ENCODE measurements around the gene ITIH4. TPM values are rescaled to one million over a fixed set of nuclear protein-coding genes. Genes with fewer than 3 reads are reported as not detected.
A peak's percentile ranks its signal among the peaks of the same experiment; 100 is the strongest.

ITIH4 gene
- total and polyA plus RNA-seq, 5 donors from 2014 or later, result 1.1 to 71.1 (median 2.0) TPM; not detected in 1

- ATAC-seq (ENCODE audit: low read depth in 2 of 2), result no peak
- no peak overlapping the region for H3K27ac Mint-ChIP-seq
- no peaks in the 10 kb centered on the region for H3K27me3 ChIP-seq (ENCODE audit: control insufficient read depth, insufficient read depth, low read length)
Observed at GRCh38 chr3:52829906-52830463, 487 bp downstream of the ITIH4 start.

DNA sequence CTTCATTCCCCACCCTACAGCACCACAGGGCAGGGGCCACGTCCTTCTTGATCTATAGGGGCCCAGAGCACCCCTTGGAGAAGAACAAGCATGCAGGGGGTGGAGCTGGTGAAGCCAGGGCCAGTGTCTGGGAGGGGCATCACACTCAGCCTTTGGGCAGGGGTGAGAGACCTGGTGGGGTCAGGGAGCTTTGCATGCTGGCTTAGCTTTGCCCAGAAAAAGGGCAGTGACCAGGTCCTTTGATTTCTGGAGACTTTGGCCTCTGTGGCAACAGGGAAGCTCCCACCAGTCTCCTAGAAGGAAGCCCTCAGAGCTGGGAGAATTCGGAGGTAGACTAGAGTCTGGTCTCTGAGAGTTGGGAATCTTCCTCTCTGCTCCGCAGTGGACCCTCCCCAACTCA, 990 bp downstream of the ITIH4 start:
- H3K4me3 ChIP-seq (ENCODE audit: low read depth, low read length), result no peak overlapping the region
- H3K36me3 Mint-ChIP-seq, result peaks cover 5% of the 10 kb centered on the region
- H3K4me1 Mint-ChIP-seq, result no peaks in the 10 kb centered on the region
- H3K36me3 ChIP-seq (ENCODE audit: control insufficient read depth, insufficient read depth, low read length), result no peaks in the 10 kb centered on the region
- no peak for ATAC-seq (ENCODE audit: low read depth in 2 of 2)
- H3K27ac Mint-ChIP-seq, result peak overlapping the region in 1 of 3 donors; percentile 67
- no peak overlapping the region for H3K27ac ChIP-seq (ENCODE audit: insufficient read depth, low read length, poor library complexity, severe bottlenecking)
- H3K4me3 Mint-ChIP-seq, result no peak overlapping the region
- no peaks in the 10 kb centered on the region for H3K4me1 ChIP-seq (ENCODE audit: control insufficient read depth, insufficient read depth, low read length, poor library complexity, severe bottlenecking)
- no peak for DNase-seq
- H3K27me3 Mint-ChIP-seq, result no peaks in the 10 kb centered on the region
- H3K9me3 Mint-ChIP-seq, result no peaks in the 10 kb centered on the region
- no peaks in the 10 kb centered on the region for H3K9me3 ChIP-seq (ENCODE audit: control insufficient read depth in 2 of 2, low read length in 2 of 2)
- no peaks in the 10 kb centered on the region for H3K27me3 ChIP-seq (ENCODE audit: control insufficient read depth, insufficient read depth, low read length)

More at GRCh38 chr3:52829906-52830463, 487 bp downstream of the ITIH4 start:
- H3K36me3 ChIP-seq (ENCODE audit: control insufficient read depth, insufficient read depth, low read length), result peaks cover 3% of the 10 kb centered on the region
- H3K36me3 Mint-ChIP-seq, result peaks cover 7% of the 10 kb centered on the region
- H3K4me3 ChIP-seq (ENCODE audit: low read depth, low read length), result no peak overlapping the region
- H3K4me1 ChIP-seq (ENCODE audit: control insufficient read depth, insufficient read depth, low read length, poor library complexity, severe bottlenecking), result no peaks in the 10 kb centered on the region
- H3K4me1 Mint-ChIP-seq, result no peaks in the 10 kb centered on the region
- no peak overlapping the region for H3K27ac ChIP-seq (ENCODE audit: insufficient read depth, low read length, poor library complexity, severe bottlenecking)
- DNase-seq, result no peak
- H3K4me3 Mint-ChIP-seq, result no peak overlapping the region
- no peaks in the 10 kb centered on the region for H3K9me3 Mint-ChIP-seq
- no peaks in the 10 kb centered on the region for H3K27me3 Mint-ChIP-seq
- H3K9me3 ChIP-seq (ENCODE audit: control insufficient read depth in 2 of 2, low read length in 2 of 2), result no peaks in the 10 kb centered on the region

DNA sequence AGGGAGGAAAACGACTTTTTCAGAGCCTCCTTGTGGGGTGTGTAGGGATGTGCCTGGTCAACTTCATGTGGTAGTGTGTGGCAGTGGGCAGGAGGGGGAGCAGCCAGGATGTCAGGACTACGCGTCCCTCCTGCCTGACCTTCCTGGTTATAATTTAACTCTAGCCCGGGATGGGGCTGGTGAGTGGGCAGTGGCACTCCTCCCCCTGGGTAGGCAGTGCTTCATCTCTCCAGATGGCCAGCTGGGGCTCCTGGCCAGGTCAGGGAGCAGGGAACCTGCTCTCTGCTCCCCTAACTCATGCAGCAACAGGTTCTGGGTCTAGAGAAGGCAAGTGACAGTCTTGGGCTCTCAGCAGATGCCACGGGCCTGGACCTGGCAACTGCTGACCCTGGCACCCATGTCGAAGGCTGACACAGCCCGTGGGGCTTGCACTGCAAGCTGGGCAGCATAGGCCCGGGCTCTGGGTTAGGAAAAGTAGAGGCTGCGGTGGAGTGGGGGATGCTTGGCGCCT, 2.6 kb downstream of the ITIH4 start:
- Mint-ChIP-seq H3K27me3 (no peaks in the 10 kb centered on the region), H3K27ac (no peak overlapping the region), H3K4me1 (no peaks in the 10 kb centered on the region), H3K4me3 (no peak overlapping the region), H3K9me3 (no peaks in the 10 kb centered on the region), H3K36me3 (peaks cover 3% of the 10 kb centered on the region)
- no peak for DNase-seq
- H3K9me3 ChIP-seq (ENCODE audit: control insufficient read depth in 2 of 2, low read length in 2 of 2), result no peaks in the 10 kb centered on the region
- H3K4me3 ChIP-seq (ENCODE audit: low read depth, low read length), result no peak overlapping the region
- no peaks in the 10 kb centered on the region for H3K4me1 ChIP-seq (ENCODE audit: control insufficient read depth, insufficient read depth, low read length, poor library complexity, severe bottlenecking)
- H3K36me3 ChIP-seq (ENCODE audit: control insufficient read depth, insufficient read depth, low read length), result peaks cover 9% of the 10 kb centered on the region
- no peak for ATAC-seq (ENCODE audit: low read depth in 2 of 2)
- H3K27ac ChIP-seq (ENCODE audit: insufficient read depth, low read length, poor library complexity, severe bottlenecking), result no peak overlapping the region
- no peaks in the 10 kb centered on the region for H3K27me3 ChIP-seq (ENCODE audit: control insufficient read depth, insufficient read depth, low read length)

DNA sequence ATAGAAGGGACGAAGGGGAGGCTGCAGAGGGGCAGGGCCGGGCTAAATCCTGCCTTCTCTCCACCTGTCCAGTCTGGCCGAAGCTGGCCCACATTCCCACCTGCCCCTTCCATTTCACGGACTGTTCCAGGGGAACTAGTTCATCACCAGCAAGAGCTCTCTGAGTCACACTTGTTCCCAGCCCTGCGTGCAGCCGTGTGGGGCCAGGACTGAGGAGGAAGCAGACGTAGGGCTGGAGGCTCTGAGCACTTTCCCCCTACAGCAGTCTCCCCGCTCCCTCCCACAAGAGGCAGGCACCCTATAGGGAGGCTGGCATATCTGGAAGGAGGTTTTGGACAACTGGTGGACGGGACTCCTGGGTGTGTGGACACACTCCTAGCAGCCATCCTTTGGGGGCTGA, 3.0 kb downstream of the ITIH4 start:
- H3K4me3 Mint-ChIP-seq, result no peak overlapping the region
- no peak overlapping the region for H3K4me3 ChIP-seq (ENCODE audit: low read depth, low read length)
- H3K27me3 Mint-ChIP-seq, result no peaks in the 10 kb centered on the region

DNA sequence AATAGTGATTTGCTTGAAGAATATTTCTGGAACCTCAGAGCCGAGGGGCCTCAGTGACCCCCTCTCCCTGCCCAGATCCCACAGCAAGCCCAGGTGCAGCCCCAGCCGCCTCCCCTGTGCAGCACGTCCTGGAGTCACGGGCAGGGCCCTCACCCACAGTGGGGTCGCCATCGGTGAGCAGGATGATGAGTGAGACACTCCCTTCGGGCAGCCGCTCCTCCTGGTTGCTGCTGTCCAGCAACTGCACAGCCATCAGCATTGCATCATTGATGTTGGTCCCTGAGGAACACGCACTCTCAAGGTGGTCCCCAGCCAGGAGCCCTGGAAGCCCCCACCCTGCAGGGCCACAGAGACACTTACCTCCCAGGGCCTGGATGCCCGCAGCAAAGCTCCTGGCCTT, 6.4 kb downstream of the ITIH4 start:
- Histone ChIP-seq H3K4me1 (ENCODE audit: control insufficient read depth, insufficient read depth, low read length, poor library complexity, severe bottlenecking) (no peaks in the 10 kb centered on the region), H3K36me3 (ENCODE audit: control insufficient read depth, insufficient read depth, low read length) (peaks cover 13% of the 10 kb centered on the region), H3K9me3 (ENCODE audit: control insufficient read depth in 2 of 2, low read length in 2 of 2) (no peaks in the 10 kb centered on the region), H3K4me3 (ENCODE audit: low read depth, low read length) (no peak overlapping the region), H3K27me3 (ENCODE audit: control insufficient read depth, insufficient read depth, low read length) (no peaks in the 10 kb centered on the region), H3K27ac (ENCODE audit: insufficient read depth, low read length, poor library complexity, severe bottlenecking) (no peak overlapping the region)
- Mint-ChIP-seq H3K9me3 (no peaks in the 10 kb centered on the region), H3K36me3 (peaks cover 3% of the 10 kb centered on the region), H3K27ac (no peak overlapping the region), H3K4me1 (no peaks in the 10 kb centered on the region), H3K27me3 (no peaks in the 10 kb centered on the region), H3K4me3 (no peak overlapping the region)
- no peak for ATAC-seq (ENCODE audit: low read depth in 2 of 2)
- no peak for DNase-seq

More for the DNA sequence above, 3.0 kb downstream of the ITIH4 start:
- Histone ChIP-seq H3K27me3 (ENCODE audit: control insufficient read depth, insufficient read depth, low read length) (no peaks in the 10 kb centered on the region), H3K9me3 (ENCODE audit: control insufficient read depth in 2 of 2, low read length in 2 of 2) (no peaks in the 10 kb centered on the region), H3K27ac (ENCODE audit: insufficient read depth, low read length, poor library complexity, severe bottlenecking) (no peak overlapping the region), H3K4me1 (ENCODE audit: control insufficient read depth, insufficient read depth, low read length, poor library complexity, severe bottlenecking) (no peaks in the 10 kb centered on the region), H3K36me3 (ENCODE audit: control insufficient read depth, insufficient read depth, low read length) (peaks cover 9% of the 10 kb centered on the region)
- ATAC-seq (ENCODE audit: low read depth in 2 of 2), result no peak
- Mint-ChIP-seq H3K36me3 (peaks cover 3% of the 10 kb centered on the region), H3K4me1 (no peaks in the 10 kb centered on the region), H3K9me3 (no peaks in the 10 kb centered on the region), H3K27ac (peak overlapping the region in 1 of 3 donors; percentile 41)
- no peak for DNase-seq

DNA sequence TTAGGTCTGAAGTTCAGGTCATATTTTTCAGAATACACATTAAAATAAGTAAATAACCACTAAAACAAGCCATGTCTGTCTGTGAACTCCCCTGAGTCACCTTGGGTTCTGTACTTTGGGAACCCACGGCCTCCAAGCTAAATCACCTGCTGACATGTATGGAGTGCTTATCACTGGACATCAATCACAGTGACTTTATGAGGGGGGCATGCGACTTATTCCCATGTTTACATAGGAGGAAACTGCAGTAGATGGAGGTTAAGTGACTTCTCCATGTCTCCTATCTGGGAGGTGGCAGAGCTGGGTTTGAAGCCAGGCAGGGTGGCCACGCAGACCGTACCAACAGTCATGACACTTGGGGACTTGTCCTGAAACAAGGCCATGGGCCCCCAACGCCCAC, 8.1 kb downstream of the ITIH4 start:
- Mint-ChIP-seq H3K9me3 (no peaks in the 10 kb centered on the region), H3K36me3 (peaks cover 3% of the 10 kb centered on the region), H3K4me1 (no peaks in the 10 kb centered on the region), H3K27ac (peak overlapping the region in 1 of 3 donors; percentile 32), H3K4me3 (no peak overlapping the region), H3K27me3 (no peaks in the 10 kb centered on the region)
- ATAC-seq (ENCODE audit: low read depth in 2 of 2) (no peak), DNase-seq (no peak)
- no peak overlapping the region for H3K4me3 ChIP-seq (ENCODE audit: low read depth, low read length)
- peaks cover 13% of the 10 kb centered on the region for H3K36me3 ChIP-seq (ENCODE audit: control insufficient read depth, insufficient read depth, low read length)
- H3K27ac ChIP-seq (ENCODE audit: insufficient read depth, low read length, poor library complexity, severe bottlenecking), result no peak overlapping the region
- no peaks in the 10 kb centered on the region for H3K9me3 ChIP-seq (ENCODE audit: control insufficient read depth in 2 of 2, low read length in 2 of 2)
- no peaks in the 10 kb centered on the region for H3K4me1 ChIP-seq (ENCODE audit: control insufficient read depth, insufficient read depth, low read length, poor library complexity, severe bottlenecking)
- H3K27me3 ChIP-seq (ENCODE audit: control insufficient read depth, insufficient read depth, low read length), result no peaks in the 10 kb centered on the region

DNA sequence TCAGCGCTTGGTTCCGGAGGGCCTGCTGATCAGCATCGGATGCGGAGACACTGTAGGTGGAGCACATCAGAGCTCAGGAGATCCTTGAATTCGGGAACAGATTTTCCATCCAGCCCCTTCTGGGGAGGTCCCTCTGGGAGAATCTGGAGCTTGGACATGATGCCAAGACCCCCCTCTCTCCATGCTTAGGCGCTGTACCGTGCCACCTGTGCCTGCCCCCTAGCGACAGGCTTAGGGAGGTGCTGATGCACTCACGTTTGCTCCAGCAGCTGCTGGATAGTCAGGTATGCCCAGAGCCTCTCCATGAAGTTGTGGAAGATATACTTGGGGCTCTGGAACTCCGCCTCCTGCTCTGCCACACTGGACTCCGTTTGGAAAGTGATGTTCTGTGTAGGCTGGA, 9.7 kb downstream of the ITIH4 start:
- no peaks in the 10 kb centered on the region for H3K9me3 ChIP-seq (ENCODE audit: control insufficient read depth in 2 of 2, low read length in 2 of 2)
- Mint-ChIP-seq H3K27ac (no peak overlapping the region), H3K27me3 (no peaks in the 10 kb centered on the region), H3K4me3 (no peak overlapping the region), H3K36me3 (peaks cover 3% of the 10 kb centered on the region), H3K4me1 (no peaks in the 10 kb centered on the region), H3K9me3 (no peaks in the 10 kb centered on the region)
- no peak overlapping the region for H3K4me3 ChIP-seq (ENCODE audit: low read depth, low read length)
- H3K4me1 ChIP-seq (ENCODE audit: control insufficient read depth, insufficient read depth, low read length, poor library complexity, severe bottlenecking), result no peaks in the 10 kb centered on the region
- peaks cover 13% of the 10 kb centered on the region for H3K36me3 ChIP-seq (ENCODE audit: control insufficient read depth, insufficient read depth, low read length)
- no peak for ATAC-seq (ENCODE audit: low read depth in 2 of 2)
- peak in 1 of 3 donors; percentile 33 for DNase-seq
- H3K27me3 ChIP-seq (ENCODE audit: control insufficient read depth, insufficient read depth, low read length), result no peaks in the 10 kb centered on the region
- H3K27ac ChIP-seq (ENCODE audit: insufficient read depth, low read length, poor library complexity, severe bottlenecking), result no peak overlapping the region

DNA sequence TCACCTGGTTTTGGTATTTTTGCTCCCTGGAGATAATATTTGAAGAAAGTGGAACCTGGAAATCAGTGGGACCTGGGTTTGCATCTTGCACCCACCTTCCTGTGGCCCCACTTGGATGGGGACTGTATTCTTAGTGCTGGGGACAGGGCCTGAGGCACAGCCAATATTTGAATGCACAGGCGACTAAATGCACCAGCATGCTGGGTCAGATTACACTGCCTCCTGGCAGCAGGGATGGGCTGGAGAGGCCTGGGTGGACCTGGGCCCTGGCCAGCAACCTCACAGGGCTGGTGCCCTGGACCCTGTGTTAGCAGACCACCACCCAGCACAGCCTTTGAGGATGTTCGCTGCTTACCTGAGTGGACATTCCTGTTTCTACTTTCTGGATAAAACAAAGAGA, 10.5 kb downstream of the ITIH4 start:
- no peak overlapping the region for H3K27ac Mint-ChIP-seq
- no peak for ATAC-seq (ENCODE audit: low read depth in 2 of 2)
- H3K9me3 ChIP-seq (ENCODE audit: control insufficient read depth in 2 of 2, low read length in 2 of 2), result no peaks in the 10 kb centered on the region
- H3K9me3 Mint-ChIP-seq, result no peaks in the 10 kb centered on the region
- no peak overlapping the region for H3K4me3 Mint-ChIP-seq
- DNase-seq, result no peak
- H3K36me3 ChIP-seq (ENCODE audit: control insufficient read depth, insufficient read depth, low read length), result peaks cover 13% of the 10 kb centered on the region
- H3K4me1 ChIP-seq (ENCODE audit: control insufficient read depth, insufficient read depth, low read length, poor library complexity, severe bottlenecking), result no peaks in the 10 kb centered on the region
- H3K4me1 Mint-ChIP-seq, result no peaks in the 10 kb centered on the region
- H3K27me3 Mint-ChIP-seq, result no peaks in the 10 kb centered on the region
- H3K36me3 Mint-ChIP-seq, result peaks cover 3% of the 10 kb centered on the region
- no peak overlapping the region for H3K27ac ChIP-seq (ENCODE audit: insufficient read depth, low read length, poor library complexity, severe bottlenecking)
- no peak overlapping the region for H3K4me3 ChIP-seq (ENCODE audit: low read depth, low read length)
- no peaks in the 10 kb centered on the region for H3K27me3 ChIP-seq (ENCODE audit: control insufficient read depth, insufficient read depth, low read length)
